ENCODE measurements around the gene KCNN3.

The KCNN3 gene

DNA sequence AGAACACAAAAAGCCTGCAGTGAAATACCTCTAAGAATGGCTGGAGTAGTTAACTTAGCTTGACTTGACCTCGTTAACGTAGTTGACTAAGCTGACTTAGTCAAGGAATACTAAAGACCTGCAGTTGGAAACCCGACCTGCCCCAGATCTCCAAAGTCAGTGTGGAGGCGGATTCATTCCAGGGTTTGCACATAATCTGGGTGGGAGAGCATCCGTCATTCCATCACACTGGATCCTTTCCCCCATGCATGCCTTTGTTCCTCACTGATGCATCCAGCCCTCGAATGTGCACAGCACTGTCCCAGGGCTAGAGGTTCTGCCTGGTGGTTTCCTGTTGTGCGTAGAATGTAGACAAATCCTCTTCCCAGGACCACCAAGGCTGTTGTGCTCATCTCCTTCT is 76.4 kb downstream of the KCNN3 start:
- no peak for DNase-seq (ENCODE audit: low read depth in 2 of 2)

DNA sequence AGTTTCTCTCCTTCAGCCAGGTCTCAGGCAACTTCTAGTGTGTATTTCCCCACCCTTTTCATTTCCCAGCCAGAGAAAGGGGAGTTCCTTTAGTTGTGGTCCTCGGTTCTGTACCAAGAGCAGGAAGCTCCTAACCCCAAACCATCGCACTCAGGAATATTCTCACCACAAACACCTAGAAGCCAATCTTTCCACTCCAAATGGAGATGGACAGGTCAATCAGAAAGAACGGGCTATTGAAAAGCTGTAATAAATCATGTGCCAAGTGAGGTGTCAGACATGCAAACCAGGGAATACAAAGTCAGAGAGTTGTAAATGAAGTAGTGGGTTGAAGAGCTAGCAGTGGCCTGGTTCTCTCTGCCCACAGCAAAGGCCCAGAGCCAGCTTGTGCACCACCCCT is 77.2 kb downstream of the KCNN3 start:
- DNase-seq (ENCODE audit: low read depth in 2 of 2): no peak

DNA sequence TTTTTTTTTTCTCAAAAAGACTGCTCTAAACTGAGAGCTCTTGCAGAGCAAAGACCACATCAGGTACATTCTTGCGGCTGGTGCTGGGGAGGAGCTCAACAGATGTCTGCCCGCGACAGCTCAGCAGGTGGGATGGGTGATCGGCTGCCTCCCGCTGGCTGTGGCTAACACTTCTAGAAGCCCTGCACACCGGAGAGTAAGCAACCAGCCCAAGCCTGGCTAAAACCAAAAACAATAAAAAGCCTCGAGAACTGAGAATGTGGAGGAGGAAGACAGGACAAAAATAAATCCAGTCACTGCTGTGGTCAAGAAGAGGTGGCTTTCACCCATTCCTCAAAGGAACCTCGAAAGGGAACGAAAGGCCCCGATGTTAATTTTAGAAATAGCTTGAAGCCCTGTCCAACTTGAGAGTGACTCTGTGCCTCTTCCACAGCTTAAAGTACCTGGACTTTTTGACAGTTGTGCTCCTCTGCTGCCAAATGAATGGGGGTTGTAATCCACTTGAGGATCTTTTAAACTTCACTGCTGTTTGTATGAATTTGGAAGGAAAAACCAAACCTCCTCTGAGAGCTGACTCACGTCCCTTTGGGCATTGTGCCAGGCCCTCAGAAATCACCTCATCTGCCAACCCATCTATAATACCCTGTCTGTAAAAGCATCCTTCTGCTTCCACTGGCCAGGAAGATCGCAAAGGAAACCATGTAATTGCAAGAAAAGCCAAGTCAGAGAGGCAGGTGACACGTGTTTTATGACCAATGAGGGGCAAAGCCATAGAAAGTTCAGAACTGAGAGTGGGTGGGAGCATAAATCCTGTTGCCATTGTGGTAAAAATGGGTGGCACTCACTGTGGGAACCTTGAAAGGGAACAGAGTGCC is 78.6 kb downstream of the KCNN3 start:
- peak; percentile 41 to 67 for DNase-seq (ENCODE audit: low read depth in 2 of 2)

DNA sequence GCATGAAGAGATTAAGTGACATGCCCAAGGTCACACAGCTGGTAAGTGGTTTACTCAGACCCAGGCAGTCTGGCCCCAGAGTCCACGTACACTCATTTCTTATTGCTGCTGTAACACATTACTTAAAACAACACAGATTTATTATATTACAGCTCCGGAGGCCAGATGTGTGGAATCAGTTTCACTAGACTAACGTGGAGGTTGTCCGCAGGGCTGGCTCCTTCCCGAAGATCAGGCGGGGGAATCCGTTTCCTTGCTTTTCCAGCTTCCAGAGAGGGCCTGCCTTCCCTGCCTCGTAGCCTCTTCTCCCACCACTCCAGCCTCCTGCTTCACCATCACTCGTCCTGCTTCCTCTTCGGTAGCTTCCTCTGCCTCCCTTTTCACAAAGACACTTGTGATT is 81.2 kb downstream of the KCNN3 start:
- DNase-seq (ENCODE audit: low read depth in 2 of 2): no peak

DNA sequence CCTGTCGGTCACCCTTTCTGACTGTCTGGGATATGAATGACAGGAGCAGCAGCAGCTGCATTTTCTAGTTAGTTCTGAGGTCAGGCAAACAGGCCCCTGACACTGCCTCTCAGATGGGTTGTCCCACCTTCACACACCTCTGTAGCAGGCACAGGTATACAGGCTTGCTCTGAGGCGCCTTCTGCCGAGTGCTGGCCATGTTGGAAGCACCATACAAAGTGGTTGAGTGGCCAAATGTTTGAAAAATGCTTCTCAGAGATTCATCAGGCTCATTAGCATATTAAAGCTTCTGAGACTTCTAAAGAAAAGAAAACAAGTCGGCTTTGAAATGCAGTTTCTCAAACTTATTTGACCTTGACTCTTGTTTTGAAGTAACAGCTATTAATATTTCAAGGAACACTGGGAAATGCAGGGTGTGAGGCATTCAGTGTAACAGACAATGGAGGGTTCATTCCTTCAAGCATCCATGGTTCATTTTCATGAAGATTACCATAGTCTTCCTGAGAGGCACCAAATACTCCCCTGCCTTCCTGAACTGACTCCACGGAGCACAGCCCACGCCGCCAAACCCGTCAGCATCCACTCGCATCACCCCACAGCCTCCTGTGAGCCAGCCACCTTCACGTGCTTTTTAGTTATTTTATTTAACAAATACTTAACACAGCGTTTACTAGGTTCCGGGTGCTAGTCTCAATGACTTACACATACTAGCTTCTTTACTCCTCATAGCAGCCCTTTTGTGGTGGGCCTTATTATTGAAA is 81.8 kb downstream of the KCNN3 start:
- DNase-seq (ENCODE audit: low read depth in 2 of 2): no peak

DNA sequence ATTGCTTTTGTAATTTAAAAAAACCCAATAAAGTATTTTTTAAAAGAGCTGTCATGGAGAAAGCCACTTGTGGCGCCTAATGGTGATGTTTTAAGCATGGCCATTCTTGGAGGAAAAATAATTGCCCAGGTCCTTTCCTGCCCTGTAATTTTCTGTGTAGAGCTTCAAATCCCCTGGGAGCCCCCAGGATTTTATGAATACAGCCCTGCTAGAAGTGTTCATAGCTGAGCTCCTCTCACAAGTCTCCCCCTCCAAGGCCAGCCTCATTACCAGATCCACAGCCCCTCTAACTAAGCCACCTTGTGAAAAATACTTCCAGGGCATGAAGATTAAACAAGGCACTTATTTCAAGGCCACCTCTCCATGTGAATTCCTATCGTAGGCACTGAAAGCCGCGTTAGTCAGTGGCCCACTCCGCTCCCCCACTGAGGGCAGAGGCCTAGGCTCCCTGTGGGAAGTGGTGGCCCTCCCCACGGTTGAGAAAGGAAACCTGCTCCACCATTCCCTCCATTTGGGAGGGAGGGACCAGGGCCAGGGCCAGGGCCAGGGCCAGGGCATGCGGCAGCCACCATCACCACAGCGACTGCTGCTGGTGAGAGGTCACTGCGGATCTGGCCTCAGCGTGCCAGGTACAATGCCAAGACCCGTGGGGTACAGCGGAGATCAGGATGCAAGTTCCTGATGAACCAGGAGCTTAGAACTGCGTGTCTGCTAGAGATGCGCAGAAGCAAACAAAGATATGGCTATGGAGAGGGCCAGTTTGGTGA is 83.1 kb downstream of the KCNN3 start:
- DNase-seq (ENCODE audit: low read depth in 2 of 2): no peak

DNA sequence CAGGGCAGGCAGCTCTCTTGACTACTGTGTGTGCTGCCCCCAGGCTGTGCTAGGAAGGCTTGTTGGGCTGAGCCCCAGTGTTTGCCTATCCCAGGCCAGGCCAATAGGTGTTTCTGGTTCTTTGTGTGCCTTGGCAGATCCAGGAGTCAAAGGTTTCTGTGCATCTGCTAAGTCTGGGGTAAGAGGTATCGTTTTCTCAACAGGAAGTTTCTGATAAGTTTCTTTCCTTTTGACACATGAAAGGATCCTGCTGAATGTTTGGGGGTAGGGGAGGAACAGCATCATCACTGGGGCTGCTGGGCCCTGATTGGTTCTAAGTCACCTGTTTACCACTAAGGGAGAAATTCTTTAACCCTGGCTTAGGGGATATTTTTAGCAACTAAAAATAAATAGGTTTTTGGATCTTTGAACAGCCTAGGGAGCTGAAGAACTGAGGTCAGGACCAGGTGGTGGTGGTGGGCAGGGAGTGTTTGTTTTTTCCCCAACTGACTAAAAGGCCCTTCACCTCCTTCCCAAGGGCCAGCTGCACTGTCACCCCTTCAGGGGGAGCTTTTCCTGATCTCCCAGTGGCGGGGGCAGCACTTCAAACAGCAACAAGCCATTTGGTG is 85.1 kb downstream of the KCNN3 start:
- DNase-seq (ENCODE audit: low read depth in 2 of 2): no peak

DNA sequence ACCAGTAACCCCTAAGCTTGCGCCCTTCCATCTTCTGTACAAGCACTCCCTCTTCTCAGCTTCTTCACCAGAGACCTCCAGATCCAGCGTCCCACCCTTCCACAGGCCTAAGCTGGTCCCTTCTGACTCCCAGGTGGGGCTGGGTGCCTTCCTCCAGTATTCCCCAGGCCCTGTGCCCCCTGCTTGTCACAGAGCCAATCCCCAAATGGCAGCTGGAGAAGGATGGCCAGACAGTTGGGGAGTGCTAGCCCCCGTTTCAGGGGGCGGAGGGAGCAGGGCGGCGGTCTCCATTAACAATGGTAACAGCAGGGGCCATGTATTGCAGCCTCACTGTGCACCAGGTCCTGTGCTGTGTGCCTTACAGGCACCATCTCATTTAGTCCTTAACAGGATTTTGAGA is 85.7 kb downstream of the KCNN3 start:
- DNase-seq (ENCODE audit: low read depth in 2 of 2): no peak

DNA sequence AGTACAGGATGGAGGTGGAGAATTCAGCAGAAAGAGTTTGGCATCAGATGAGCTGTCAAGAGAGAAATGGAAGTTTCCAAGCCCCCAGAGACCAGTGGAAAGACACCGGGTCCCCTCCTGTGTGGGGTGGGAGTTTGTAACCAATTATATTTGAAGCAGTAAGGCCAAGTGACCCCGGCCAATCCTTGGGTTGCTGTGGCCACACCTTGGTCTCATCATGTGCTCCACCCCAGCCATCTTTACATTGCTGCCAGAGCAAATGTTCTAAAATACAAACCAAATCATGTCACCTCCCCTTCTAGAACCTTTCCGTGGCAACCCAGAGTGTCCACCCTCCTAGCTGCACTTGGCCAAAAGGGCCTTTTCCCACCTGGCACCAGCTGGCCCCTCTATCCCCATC is 86.1 kb downstream of the KCNN3 start:
- no peak for DNase-seq (ENCODE audit: low read depth in 2 of 2)

DNA sequence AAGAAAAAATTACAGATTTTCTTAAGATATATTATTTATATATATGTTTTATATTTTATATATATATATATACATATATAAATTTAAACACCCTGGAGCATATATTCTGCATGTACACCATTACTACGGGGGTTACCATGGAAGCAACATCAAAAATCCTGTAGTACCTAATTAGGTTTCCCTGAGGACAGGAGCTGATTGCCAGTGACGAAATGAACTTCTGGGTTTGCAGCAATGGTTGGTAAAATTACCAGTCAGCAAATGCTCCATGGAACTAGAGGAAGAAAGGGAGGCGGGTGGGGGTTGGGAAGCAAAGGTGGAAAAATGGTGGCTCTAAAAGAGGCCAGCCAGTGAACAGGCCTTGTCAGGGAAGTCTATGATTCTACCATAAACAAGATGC is 89.5 kb downstream of the KCNN3 start:
- DNase-seq (ENCODE audit: low read depth in 2 of 2): no peak

DNA sequence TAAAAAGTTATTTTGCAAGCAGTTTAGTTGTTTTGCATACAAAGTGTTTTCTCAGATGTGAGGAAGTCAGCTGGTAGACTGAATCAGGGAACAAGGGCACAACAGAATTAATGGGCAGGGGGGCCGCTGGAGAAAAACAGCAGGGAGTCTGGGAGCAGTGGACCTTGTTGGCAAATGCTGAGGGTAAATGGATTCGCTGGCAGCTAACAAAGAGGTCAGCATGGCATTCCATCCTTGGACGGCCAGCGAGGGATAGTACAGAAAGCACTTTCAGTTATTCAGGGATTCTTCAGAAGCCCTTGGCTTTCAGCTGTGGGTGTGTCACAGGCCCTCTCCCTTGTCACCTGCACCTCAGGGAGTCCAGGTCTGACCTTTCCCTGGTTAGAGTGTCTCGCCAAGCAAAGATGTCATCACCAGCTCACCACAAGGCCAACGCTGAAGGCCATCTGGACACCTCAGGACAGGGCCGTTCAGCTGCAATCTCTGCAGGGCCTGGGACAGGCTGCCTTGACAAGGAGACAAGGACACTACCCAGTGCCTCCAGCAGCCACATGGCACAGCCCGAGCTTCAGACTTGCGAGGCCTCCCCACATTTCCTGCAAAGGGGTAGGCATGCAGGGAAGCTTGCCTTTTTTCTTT is 90.4 kb downstream of the KCNN3 start:
- no peak for DNase-seq (ENCODE audit: low read depth in 2 of 2)

DNA sequence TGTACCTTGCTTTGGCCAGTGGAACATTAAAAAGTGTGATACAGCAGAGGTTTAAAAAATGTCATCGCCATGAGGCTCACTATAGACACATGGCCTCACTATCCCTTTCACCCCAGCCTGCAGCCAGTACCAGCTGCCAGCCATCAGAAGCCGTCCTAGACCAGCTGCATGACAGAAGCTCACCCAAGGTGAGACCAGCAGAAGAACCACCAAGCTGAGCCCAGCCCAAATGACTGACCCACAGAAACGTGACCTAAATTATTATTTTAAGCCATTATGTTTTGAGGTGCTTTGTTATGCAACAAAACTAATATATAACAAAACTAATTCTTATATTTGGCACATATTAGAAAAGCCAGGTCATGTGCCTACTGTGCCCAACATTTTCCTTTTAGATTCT is 91.1 kb downstream of the KCNN3 start:
- DNase-seq (ENCODE audit: low read depth in 2 of 2): no peak

DNA sequence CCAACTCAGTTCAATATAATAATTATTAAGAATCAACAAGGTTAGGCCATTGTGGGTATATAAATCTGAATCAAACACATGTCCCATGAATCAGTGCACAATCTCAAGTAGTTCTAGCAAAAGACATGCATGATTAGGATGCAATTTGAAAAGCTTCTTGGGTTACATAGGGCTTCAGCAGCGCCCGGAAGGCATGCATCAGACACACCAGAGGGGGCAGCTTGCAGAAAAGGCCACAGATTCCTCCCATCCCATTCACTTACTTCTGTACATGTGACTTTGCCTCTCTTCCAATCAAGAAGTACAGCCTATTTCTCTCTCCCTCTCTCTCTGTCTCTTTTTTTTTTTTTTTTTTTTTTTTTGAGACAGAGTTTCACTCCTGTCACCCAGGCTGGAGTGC is 91.8 kb downstream of the KCNN3 start:
- DNase-seq (ENCODE audit: low read depth in 2 of 2): no peak

DNA sequence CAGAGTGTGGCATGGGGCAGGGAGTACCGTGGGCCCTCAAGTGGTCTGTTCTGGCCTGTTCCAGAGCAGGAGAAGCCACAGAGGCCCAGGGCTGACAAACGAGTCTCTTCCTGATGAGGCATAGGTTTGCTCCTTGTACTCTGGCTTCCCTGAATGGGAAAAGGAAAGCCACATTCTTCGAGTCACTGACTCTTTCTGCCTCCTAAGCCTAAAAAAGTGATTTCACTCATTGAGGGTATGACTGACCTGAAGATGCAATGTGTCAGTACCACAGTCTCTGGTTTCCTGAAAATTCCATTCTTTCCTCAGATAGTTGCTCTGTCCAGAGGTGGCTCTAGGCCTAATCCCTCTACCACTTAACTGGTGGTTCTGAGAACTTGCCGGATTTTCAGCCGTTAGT is 92.3 kb downstream of the KCNN3 start:
- no peak for DNase-seq (ENCODE audit: low read depth in 2 of 2)

DNA sequence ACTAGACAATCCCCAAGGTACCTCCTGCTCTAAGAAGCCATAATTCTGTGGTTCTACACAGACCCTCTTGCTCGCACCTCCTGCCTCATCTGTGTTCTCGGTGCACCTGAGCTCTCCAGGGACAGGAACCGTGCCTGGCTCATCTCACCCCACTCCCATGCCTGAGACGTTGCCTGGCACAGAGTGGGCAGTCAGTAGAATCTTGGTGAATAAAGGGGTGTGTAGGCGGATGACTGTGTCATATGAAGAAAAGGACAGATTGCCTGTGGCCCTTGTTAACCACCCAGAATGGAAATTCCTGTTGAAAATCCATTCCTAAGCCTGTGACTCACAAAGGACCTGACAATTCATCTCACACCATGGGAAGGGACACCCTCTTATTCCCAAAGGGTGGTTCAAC is 92.9 kb downstream of the KCNN3 start:
- no peak for DNase-seq (ENCODE audit: low read depth in 2 of 2)

DNA sequence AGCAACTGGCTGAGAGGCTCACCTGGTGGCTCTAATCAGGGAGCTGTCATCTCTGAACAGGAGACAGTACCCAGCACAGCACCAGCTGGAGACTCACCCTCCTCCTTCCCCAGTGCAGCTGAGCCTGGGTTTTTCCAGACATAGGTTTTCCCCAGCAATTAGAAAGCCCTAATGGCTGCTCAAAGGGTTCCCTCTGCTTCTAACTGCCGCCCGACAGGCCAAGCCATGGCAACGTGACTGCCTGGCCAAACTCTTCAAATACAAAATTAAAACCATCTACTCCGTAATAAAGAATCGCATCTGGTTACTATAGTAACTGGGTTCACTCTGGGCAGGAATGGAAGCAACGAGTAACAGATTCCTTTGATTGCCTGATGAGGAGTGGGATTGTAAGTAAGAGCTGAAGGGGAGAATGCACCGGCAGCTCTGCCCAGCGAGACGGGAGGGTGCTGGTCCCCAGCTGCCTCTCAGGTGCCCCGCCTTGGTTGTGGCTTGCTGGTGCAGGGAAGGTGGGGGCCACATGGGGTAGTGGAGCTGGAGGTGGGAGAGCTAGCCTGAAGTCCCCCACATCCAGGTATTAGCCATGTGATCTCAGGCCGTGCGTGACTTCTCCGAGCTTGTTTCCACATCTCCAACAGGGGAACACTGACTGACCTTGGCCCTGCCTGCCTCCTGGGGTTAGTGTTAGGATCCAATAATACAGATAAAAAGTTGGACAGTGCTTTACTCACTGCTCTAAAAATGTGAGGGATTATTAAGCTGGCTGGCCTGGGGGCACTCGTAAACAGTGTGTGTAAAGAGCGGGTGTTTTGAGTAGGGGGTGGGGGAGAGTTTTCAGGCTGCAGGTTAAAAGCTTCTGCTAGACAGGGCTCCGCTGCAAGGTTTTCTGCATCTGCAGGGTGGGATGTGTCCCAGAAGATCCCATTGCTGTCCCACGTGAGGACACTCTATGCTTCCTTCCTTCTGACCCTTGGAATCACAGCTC is 94.2 kb downstream of the KCNN3 start:
- DNase-seq (ENCODE audit: low read depth in 2 of 2): no peak

DNA sequence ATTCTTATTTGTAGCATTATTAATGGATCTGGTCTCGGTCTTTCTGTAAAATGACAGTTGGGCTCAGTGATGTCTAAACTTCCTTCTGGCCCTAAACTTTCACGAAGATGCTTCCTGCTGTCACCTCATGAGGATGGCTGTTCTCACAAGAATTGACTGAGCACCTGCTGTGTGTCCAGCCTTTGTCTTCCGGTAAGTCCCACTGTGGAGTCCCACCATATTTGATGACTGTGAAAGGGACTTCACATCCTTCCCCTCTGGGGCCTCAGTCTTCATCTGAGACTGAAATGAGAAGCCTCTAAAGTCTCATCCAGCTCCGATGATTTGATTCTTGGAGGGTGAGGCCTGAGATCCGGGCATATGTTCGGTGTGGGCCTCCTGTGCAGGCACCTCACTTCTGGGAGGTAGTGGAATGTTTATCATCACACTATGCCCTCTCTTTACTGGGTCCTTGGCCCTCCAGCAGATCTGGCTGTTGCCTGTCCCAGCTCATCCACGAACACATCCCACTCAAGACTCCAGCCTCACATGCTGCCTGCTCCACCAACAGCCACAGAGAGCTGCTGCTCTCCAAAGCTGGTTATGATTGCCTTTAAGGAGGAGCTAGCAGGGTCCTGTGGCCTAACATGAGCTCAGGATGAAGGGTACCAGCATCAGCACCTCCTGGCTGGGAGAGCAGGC is 95.8 kb downstream of the KCNN3 start:
- DNase-seq (ENCODE audit: low read depth in 2 of 2): no peak

DNA sequence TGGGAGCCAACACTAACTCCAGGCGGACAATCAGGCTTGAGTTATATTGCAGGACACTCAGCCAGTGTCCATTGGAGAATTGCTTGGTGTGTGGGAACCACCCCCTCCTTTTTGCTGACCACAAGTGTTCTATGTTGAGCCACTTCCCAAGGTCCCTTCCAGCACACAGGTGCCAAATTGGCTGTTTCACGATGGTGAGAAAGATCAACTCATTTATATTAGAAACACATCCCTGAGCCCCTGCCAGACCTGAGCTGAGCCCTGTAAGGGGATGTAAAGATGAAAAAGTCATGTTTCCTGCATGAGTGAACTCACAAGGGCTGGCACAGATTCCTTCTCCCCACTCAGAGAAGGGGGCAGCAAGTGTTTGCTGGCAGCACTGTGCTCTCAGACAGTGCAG is 96.5 kb downstream of the KCNN3 start:
- no peak for DNase-seq (ENCODE audit: low read depth in 2 of 2)

DNA sequence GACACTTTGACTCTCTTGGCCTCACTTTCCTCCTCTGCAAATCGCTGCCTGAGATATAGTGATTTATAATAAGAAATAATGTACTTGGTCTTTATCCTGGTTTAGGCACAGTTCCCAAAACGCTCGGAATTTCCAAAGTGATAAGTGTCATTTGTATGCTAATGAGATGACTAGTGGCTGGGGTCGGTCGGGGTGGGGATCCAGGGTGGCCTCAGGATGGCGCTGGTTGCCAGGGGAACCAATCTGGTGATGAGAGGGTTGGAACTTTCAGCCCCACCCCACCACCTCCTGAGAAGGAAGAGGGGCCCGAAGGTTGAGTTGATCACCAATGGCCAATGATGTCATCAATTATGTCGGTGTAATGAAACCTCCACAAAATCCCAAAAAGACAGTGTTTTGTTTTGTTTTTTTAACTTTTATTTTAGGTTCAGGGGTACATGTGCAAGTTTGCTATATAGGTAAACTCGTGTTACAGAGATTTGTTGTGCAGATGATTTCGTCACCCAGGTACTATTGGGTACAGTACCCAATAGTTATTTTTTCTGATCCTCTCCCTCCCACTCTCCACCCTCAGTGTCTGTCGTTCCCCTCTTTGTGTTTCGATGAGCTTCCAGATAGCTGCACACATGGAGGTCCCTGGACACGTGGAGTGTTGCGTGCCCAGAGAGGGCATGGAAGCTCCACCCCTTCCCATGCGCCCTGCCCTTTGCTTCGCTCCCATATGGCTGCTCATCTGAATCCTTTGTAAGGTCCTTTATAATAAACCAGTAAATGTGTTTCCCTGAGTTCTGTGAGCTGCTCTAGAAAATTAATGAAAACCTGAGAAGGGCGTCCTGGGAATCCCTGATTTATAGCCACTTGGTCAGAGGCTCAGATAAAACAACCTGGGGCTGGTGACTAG is 97.2 kb downstream of the KCNN3 start:
- DNase-seq (ENCODE audit: low read depth in 2 of 2): no peak

All from stimulated activated CD4-positive, alpha-beta T cell treated with anti-CD3 and anti-CD28 coated beads, Interleukin-1b, Interleukin-23, amount 100 ng/mL, for 1 hour (primary cell).